GM08714 (cell line): ENCODE results near the gene TRANK1.
A peak's percentile ranks its signal among the peaks of the same experiment; 100 is the strongest.
"Not testable (repeated sequence)": the region's sequence is repeated elsewhere in the genome, so short reads cannot be mapped to it uniquely, and the experiment has no call there.

ENCODE experiments used
- H3K4me3 ChIP-seq: fragments of 200-500 bp; sonication (Bioruptor generic); 2 replicates; pipeline ENCODE4 v1.5.1; 2014; ENCODE audit warnings: mild to moderate bottlenecking, low read length, inconsistent platforms
- ZNF274 ChIP-seq: IDR thresholded peaks from 2 replicates; pipeline ENCODE4 v1.6.1; 2012; ENCODE audit warnings: mild to moderate bottlenecking, low read depth, low read length

The TRANK1 gene

DNA sequence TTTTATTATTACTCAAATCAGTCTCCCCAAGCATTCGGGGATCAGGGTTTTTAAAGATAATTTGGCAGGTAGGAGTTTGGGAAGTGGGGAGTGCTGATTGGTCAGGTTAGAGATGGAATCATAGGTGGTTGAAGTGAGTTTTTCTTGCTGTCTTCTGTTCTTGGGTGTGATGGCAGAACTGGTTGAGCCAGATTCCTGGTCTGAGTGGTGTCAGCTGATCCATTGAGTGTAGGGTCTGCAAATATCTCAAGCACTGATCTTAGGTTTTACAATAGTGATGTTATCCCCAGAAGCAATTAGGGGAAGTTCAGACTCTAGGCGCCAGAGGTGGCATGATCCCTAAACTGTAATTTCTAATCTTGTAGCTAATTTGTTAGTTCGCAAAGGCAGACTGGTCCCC is 20.6 kb upstream of the TRANK1 start:
- TF ChIP-seq ZNF274 = no peak
- H3K4me3 ChIP-seq = no peak overlapping the region

DNA sequence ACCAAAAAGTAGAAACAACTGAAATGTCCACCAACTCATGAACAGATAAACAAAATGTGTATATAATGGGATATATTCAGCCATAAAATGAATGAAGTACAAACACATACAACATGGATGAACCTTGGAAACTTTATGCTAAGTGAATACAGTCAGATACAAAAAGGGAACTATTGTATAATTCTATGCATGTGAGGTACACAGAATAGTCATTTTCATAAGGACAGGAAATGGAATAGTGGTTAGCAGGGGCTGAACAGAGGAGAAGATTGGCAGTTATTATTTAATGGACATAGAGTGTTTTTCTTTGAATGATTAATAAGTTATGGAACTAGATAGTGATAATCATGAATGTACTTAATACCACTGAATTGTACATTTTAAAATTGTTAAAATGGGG is 20.0 kb upstream of the TRANK1 start:
- TF ChIP-seq ZNF274 = no peak
- H3K4me3 ChIP-seq = no peak overlapping the region

DNA sequence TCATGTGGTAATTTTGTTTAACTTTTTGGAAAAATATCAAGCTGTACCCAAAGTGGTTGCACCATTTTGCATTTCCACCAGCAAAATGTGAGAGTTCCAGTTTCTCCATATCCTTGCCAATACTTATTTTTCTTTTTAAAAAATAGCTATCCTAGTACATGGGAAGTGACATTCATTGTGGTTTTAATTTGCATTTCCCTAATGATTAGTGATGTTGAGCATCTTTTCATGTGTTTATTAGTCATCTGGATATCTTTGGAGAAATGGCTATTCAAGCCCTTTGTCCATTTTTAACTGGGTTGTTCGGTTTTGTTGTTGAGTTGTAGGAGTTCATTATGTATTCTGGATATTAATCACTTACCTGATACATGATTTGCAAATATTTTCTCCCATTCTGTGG is 19.5 kb upstream of the TRANK1 start:
- TF ChIP-seq ZNF274 = no peak
- H3K4me3 ChIP-seq = no peak overlapping the region

DNA sequence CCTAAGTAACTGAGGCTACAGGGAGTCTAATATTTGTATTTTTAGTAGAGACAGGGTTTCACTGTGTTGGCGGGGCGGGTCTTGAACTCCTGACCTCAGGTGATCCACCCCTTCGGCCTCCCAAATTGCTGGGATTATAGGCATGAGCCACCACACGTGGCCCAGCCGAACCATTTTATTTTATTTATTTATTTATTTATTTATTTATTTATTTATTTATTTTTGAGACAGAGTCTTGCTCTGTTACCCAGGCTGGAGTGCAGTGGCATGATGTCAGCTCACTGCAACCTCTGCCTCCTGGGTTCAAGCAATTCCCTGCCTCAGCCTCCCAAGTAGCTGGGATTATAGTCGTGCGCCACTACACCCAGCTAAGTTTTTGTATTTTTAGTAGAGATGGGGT is 18.2 kb upstream of the TRANK1 start:
- H3K4me3 ChIP-seq = not testable (repeated sequence)

DNA sequence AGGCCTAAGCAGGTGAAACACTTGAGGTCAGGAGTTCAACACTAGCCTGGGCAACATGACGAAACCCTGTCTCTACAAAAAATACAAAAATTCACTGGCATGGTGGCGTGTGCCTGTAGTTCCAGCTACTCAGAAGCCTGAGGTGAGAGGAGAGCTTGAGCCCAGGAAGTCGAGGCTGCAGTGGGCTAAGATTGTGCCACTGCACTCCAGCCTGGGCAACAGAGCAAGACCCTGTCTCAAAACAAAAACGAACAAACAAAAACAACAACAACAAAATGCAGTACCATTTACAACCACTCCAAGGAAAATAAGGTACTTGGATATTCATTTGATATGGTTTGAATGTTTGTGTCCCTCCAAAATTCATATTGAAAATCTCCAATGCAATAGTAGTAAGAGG is 15.6 kb upstream of the TRANK1 start:
- no peak for TF ChIP-seq ZNF274

DNA sequence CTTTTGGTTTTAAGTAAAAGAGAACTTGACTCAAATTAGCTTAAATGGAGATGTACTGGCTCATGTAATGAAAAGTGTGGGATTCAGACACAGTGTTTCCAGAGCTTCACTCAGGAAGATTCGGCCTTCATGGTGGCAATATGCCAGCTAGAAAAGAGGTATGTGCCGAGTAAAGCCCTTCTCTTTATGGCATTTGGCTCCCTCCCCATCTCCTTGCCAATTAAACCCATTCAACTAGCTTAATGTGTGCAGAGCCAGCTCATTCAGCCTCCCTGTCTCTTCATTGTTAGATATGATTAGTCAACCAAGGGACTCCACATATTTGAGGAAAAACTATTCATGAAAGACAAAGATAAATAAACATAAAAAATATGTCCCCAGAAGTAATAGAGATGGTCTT is 15.0 kb upstream of the TRANK1 start:
- H3K4me3 ChIP-seq = no peak overlapping the region
- TF ChIP-seq ZNF274 = no peak

More for the DNA sequence above, 15.6 kb upstream of the TRANK1 start:
- H3K4me3 ChIP-seq = no peak overlapping the region

DNA sequence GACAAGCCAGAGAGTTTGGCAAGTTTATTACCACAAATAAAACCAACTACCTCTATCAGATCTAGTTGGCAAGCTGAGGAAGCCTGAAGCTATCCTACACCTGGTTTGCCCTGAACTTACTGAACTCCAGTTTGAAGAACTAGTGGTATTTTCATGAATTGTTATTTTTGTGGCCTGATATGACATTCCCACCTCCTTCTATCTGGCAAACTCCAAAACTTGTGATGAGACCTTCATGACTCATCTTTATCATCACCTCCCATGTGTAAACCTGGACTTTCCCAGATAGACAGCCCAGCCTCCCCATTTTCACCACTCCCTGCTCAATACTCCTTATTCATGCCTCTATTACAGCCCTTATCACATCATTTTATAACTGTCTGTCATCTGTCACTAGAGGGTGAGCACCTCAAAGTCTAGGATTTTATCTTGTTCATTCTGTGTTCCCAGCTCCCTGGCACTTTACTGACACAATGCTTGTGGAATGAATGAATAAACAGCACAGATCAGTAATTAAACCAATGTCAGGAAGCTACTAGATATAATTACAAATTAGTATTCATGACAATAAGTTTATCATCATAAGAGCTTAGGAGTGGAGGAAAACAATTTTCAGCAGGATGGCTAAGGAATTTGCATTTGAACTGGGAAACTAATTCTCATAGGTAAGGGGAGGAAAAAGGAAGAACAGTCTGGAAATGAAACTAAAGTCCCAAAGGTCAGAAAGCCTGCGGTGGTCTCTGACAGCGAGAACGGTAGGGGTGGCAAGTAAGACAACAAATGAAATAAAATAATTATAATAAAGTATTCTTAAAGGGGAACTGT is 13.2 kb upstream of the TRANK1 start:
- no peak overlapping the region for H3K4me3 ChIP-seq
- no peak for TF ChIP-seq ZNF274

DNA sequence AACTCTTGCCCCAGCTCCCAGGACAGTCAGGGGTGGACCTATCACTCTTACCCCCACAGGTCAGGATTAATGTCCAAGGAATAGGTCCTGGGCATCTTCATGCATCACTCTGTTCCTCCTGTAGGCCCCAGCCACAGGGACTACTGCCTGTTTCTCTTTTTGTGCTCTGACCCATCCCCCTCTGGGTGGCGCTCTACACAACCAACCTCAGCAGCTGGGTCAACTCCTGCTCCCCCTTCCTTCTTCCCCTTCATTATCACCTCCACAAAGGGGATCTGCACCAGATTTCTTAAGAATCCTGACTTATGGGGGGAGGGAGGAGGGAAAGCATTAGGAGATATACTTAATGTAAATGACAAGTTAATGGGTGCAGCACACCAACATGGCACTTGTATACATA is 12.2 kb upstream of the TRANK1 start:
- no peak for TF ChIP-seq ZNF274
- no peak overlapping the region for H3K4me3 ChIP-seq

DNA sequence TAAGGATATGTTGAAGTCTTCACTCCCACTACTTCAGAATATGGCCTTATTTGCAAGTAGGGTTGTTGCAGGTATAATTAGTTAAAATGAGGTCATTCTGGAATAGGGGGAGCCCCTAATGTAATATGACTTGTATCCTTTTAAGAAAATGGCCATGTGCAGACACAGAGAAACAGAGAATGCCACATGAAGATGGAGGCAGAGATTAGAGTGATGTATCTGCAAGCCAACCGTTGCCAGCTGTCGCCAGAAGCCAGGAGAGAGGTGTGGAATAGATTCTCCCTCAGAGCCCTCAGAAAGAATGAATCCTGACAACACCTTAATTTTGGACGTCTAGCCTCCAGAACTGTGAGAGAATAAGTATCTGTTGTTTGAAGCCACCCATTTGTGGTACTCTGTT is 11.3 kb upstream of the TRANK1 start:
- H3K4me3 ChIP-seq = no peak overlapping the region
- no peak for TF ChIP-seq ZNF274

DNA sequence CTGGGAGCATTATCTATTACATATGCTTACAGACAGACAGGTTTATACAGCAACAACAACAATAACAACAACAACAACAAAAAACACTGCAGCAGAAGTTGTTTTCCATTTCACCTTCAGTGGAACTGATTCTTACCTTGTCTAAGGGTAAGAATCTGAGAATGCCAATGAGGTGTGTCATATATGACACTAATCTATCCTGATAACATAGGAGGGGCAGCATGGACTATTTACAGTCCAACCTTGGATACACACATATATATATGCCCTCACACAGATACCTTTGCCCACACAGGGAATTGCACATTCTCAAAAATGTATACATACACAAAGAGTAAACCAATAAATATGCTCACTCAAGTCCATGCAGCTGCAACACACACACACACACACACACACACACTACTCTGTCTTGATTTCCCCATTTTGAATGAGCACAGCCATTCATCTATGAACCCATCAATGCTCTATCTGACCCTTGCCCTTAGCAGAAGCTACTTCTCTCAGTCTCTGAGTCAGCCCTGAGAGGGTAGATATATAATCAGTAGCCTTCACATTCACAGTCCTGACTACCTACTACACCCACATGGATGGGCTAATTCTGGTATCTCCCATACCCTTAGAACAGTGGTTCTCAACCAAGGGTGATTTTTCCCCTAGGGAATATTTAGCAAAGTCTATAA is 9.7 kb upstream of the TRANK1 start:
- TF ChIP-seq ZNF274 = no peak
- H3K4me3 ChIP-seq = no peak overlapping the region

DNA sequence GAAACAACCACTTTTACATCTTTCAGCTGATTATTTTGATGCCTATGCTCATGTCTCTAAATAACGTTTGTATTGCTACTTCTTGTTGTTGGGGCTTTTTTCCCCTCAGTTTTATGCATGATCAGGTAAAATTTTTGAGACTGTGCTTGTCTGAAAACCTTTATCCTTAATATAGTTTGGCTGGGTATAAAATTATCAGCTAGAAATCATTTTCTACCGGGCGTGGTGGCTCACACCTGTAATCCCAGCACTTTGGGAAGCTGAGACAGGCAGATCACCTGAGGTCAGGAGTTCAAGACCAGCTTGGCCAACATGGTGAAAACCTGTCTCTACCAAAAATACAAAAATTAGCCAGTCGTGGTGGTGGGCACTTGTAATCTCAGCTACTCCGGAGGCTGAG is 3.0 kb upstream of the TRANK1 start:
- H3K4me3 ChIP-seq = not testable (repeated sequence)

DNA sequence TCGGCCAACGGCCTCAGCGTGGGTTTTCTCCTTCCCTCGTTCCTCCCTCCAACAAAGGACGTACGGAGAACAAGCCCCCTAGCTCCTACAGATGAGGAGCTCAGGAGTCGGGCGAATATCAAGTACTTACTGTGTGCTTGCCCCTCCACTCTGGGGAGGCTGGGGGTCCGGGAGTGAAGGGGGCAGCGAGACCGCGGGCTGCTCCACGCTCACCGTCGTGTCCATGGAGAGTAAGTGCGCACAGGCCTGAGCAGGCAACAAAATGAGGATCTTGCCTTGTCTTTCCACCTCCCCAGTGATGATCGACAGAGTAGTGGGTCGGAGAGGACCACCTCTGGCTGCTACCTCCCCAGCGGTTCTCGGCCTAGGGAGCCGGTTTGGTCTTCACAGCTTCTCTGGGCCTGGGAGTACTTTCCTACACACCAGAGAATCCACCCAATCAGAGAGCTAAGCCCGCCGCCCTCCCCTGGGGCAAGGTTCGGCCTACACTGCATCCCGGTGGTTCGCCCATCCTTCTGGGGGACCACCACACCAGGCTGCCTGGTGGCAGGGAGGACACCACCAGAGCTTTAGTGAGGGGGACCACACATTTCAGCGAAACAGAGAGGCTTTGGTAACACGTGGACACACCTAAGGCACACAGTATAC is 603 bp upstream of the TRANK1 start:
- H3K4me3 ChIP-seq = peak overlapping the region; percentile 64; the same call in 1 of the 2 replicates
- no peak for TF ChIP-seq ZNF274

DNA sequence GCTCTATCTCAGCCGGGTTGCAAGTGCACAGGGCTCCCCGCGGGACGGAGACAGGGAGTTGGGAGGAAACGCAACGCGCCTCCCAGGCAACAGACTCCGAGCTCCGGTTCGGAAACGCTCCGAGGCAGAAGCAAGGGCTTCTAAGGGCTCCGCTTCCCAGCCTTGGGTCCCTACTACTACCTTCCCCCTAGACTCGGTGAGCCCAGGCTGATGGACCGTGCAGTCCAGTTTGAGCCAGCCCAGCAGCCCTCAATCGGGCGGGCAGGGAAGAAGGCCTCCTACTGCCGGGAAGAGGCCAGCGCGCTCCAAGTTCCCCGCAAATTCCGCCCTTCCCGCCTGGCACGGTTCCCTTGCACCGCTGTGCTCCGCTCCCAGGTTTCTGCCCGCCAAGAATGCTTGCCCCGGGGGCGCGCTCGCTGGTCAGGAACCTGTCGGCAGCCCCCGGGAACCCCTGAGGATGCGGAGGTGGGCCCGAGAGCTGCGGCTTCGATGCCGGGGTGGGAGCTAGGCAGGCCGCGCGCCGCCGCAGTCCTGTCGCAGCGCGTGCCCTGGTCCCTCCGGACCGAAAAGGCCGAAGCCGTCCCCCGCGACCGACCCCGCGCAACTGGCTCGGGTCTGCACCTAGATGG is 728 bp downstream of the TRANK1 start:
- no peak for TF ChIP-seq ZNF274
- peak overlapping the region; percentile 64; the same call in 1 of the 2 replicates for H3K4me3 ChIP-seq

DNA sequence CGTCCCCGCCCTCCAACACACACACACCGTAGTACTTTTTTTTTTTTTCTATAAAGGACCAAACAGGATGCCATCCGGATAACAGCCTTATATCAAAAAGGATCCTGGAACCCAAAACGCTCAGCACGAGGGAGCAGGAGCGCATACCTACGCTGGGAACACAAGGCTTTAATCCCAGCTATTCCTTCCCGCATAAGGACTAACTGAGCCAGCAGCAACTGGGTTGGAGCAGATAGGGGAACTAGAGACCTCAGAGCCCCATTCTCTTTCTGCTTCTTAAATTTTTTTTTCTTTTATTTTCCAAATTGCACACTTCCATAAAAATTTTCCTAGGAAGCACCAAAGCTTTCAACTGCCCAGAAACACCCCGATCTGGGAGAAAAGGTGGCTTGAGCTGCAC is 1.3 kb downstream of the TRANK1 start:
- H3K4me3 ChIP-seq = peak overlapping the region; percentile 64; the same call in 1 of the 2 replicates
- no peak for TF ChIP-seq ZNF274
